HEK293 (cell line): ENCODE data around the gene DPH2.

Experiments used
- CTCF ChIA-PET: fragments of 350-600 bp; formaldehyde crosslinking; extraction: SDS; loops from one replicate; lab custom pipeline; 2021; ENCODE audit warnings: antibody characterized with exemption; lab: Yijun Ruan, JAX
- POLR2A ChIA-PET: fragments of 300-600 bp; formaldehyde crosslinking; extraction: SDS; loops from one replicate; lab custom pipeline; 2020; ENCODE audit warnings: antibody characterized with exemption, inconsistent platforms; lab: Yijun Ruan, JAX
- H3K27ac ChIP-seq: fragments of 200-500 bp; sonication (Bioruptor generic); 2 replicates; pipeline ENCODE4 v1.5.1; 2014; ENCODE audit warnings: low read depth, low read length, control low read depth, inconsistent platforms; ENCODE audit errors: extremely low read depth
- H3K36me3 ChIP-seq, 2 experiments: fragments of 200-500 bp in 1 of 2; sonication (Bioruptor generic) in 1 of 2; 1 replicate in 1 of 2; 2 replicates in 1 of 2; pipeline ENCODE4 v1.5.1; 2014 to 2017; ENCODE audit warnings: inconsistent platforms in 2 of 2, low read length in 2 of 2; ENCODE audit not compliant: control insufficient read depth in 2 of 2, insufficient read depth in 1 of 2
- H3K4me1 ChIP-seq: fragments of 200-500 bp; sonication (Bioruptor generic); 2 replicates; pipeline ENCODE4 v1.5.1; 2014; ENCODE audit warnings: mild to moderate bottlenecking, low read length, inconsistent platforms; ENCODE audit not compliant: control insufficient read depth, insufficient read depth
- H3K4me3 ChIP-seq: 2 replicates; pipeline ENCODE4 v1.5.1; 2011; ENCODE audit warnings: low read depth, mild to moderate bottlenecking, control low read depth, low read length, moderate library complexity
- H3K9me3 ChIP-seq: fragments of 200-500 bp; sonication (Bioruptor generic); 2 replicates; pipeline ENCODE4 v1.5.1; 2014; ENCODE audit warnings: low read depth, low read length, inconsistent platforms; ENCODE audit not compliant: control insufficient read depth, insufficient read depth
- IKZF3 ChIP-seq: fragments of 450-650 bp; IDR thresholded peaks from 2 replicates; pipeline ENCODE4 v1.5.0; 2018; ENCODE audit warnings: missing biosample characterization, mild to moderate bottlenecking, missing genetic modification characterization, moderate library complexity
- OVOL3 ChIP-seq: fragments of 450-650 bp; formaldehyde crosslinking; IDR thresholded peaks from 2 replicates; pipeline ENCODE4 v1.5.1; 2016; ENCODE audit warnings: missing biosample characterization, missing genetic modification characterization
- SALL2 ChIP-seq: fragments of 450-650 bp; formaldehyde crosslinking; IDR thresholded peaks from 2 replicates; pipeline ENCODE4 v1.5.0; 2017; ENCODE audit warnings: missing biosample characterization, mild to moderate bottlenecking, missing genetic modification characterization, borderline replicate concordance
- SCRT1 ChIP-seq: fragments of 450-650 bp; formaldehyde crosslinking; IDR thresholded peaks from 2 replicates; pipeline ENCODE4 v1.5.1; 2016; ENCODE audit warnings: missing biosample characterization, missing genetic modification characterization, borderline replicate concordance
- TRIM28 ChIP-seq: IDR thresholded peaks from 2 replicates; pipeline ENCODE4 v1.6.1; 2011; ENCODE audit warnings: low read length, control low read depth, borderline replicate concordance
- YY2 ChIP-seq: fragments of 450-650 bp; formaldehyde crosslinking; IDR thresholded peaks from 2 replicates; pipeline ENCODE4 v1.5.1; 2016; ENCODE audit warnings: missing biosample characterization, missing genetic modification characterization
- ZBTB21 ChIP-seq: fragments of 450-650 bp; formaldehyde crosslinking; IDR thresholded peaks from 2 replicates; pipeline ENCODE4 v1.5.1; 2017; ENCODE audit warnings: missing biosample characterization, missing genetic modification characterization
- ZBTB48 ChIP-seq: fragments of 450-650 bp; formaldehyde crosslinking; IDR thresholded peaks from 2 replicates; pipeline ENCODE4 v1.5.1; 2016; ENCODE audit warnings: missing biosample characterization, missing genetic modification characterization
- ZBTB8A ChIP-seq: fragments of 450-650 bp; formaldehyde crosslinking; IDR thresholded peaks from 2 replicates; pipeline ENCODE4 v1.5.1; 2016; ENCODE audit warnings: missing biosample characterization, missing genetic modification characterization
- ZNF140 ChIP-seq: fragments of 450-650 bp; formaldehyde crosslinking; IDR thresholded peaks from 2 replicates; pipeline ENCODE4 v1.5.1; 2016; ENCODE audit warnings: missing biosample characterization, missing genetic modification characterization
- ZNF175 ChIP-seq: fragments of 450-650 bp; formaldehyde crosslinking; IDR thresholded peaks from 2 replicates; pipeline ENCODE4 v1.5.1; 2016; ENCODE audit warnings: missing biosample characterization, missing genetic modification characterization
- ZNF223 ChIP-seq: fragments of 450-650 bp; formaldehyde crosslinking; IDR thresholded peaks from 2 replicates; pipeline ENCODE4 v1.5.1; 2016; ENCODE audit warnings: missing biosample characterization, missing genetic modification characterization
- ZNF302 ChIP-seq: fragments of 450-650 bp; formaldehyde crosslinking; IDR thresholded peaks from 2 replicates; pipeline ENCODE4 v1.5.1; 2016; ENCODE audit warnings: missing biosample characterization, missing genetic modification characterization, low read depth
- ZNF354C ChIP-seq: fragments of 450-650 bp; formaldehyde crosslinking; IDR thresholded peaks from 2 replicates; pipeline ENCODE4 v1.5.1; 2016; ENCODE audit warnings: missing biosample characterization, missing genetic modification characterization, low read depth, borderline replicate concordance
- ZNF521 ChIP-seq: fragments of 450-650 bp; formaldehyde crosslinking; IDR thresholded peaks from 2 replicates; pipeline ENCODE4 v1.5.1; 2017; ENCODE audit warnings: missing biosample characterization, mild to moderate bottlenecking, missing genetic modification characterization
- ZNF530 ChIP-seq: fragments of 450-650 bp; formaldehyde crosslinking; IDR thresholded peaks from 2 replicates; pipeline ENCODE4 v1.5.1; 2016; ENCODE audit warnings: low read depth, missing biosample characterization, missing genetic modification characterization
- ZNF558 ChIP-seq: fragments of 450-650 bp; formaldehyde crosslinking; IDR thresholded peaks from 2 replicates; pipeline ENCODE4 v1.5.1; 2016; ENCODE audit warnings: missing biosample characterization, missing genetic modification characterization
- ZNF600 ChIP-seq: fragments of 450-650 bp; formaldehyde crosslinking; IDR thresholded peaks from 2 replicates; pipeline ENCODE4 v1.5.1; 2016; ENCODE audit warnings: missing biosample characterization, missing genetic modification characterization
- ZNF629 ChIP-seq: fragments of 450-650 bp; formaldehyde crosslinking; IDR thresholded peaks from 2 replicates; pipeline ENCODE4 v1.5.1; 2017; ENCODE audit warnings: missing biosample characterization, missing genetic modification characterization
- ZNF658 ChIP-seq: fragments of 450-650 bp; formaldehyde crosslinking; IDR thresholded peaks from 2 replicates; pipeline ENCODE4; 2016; ENCODE audit warnings: missing biosample characterization, missing genetic modification characterization
- ZNF707 ChIP-seq: fragments of 450-650 bp; formaldehyde crosslinking; IDR thresholded peaks from 2 replicates; pipeline ENCODE4 v1.5.1; 2016; ENCODE audit warnings: missing biosample characterization, missing genetic modification characterization
- ZNF76 ChIP-seq: fragments of 450-650 bp; formaldehyde crosslinking; IDR thresholded peaks from 2 replicates; pipeline ENCODE4; 2016; ENCODE audit warnings: low read depth, missing biosample characterization, missing genetic modification characterization, borderline replicate concordance
- ZNF777 ChIP-seq: fragments of 450-650 bp; formaldehyde crosslinking; IDR thresholded peaks from 2 replicates; pipeline ENCODE4 v1.5.1; 2017; ENCODE audit warnings: missing biosample characterization, missing genetic modification characterization, borderline replicate concordance
- ZNF785 ChIP-seq: fragments of 450-650 bp; formaldehyde crosslinking; IDR thresholded peaks from 2 replicates; pipeline ENCODE4 v1.5.1; 2016; ENCODE audit warnings: missing biosample characterization, missing genetic modification characterization
- ZNF837 ChIP-seq: fragments of 450-650 bp; formaldehyde crosslinking; IDR thresholded peaks from 2 replicates; pipeline ENCODE4 v1.5.1; 2016; ENCODE audit warnings: missing biosample characterization, missing genetic modification characterization
- TF ChIP-seq, protein P1 (sequence below): fragments of 450-650 bp; formaldehyde crosslinking; IDR thresholded peaks from 2 replicates; pipeline ENCODE4 v1.5.1; 2017; ENCODE audit warnings: missing biosample characterization, missing genetic modification characterization
- TF ChIP-seq, protein P2 (sequence below): fragments of 450-650 bp; formaldehyde crosslinking; IDR thresholded peaks from 2 replicates; pipeline ENCODE4 v1.5.1; 2016; ENCODE audit warnings: missing biosample characterization, missing genetic modification characterization
- TF ChIP-seq, protein P3 (sequence below): fragments of 450-650 bp; formaldehyde crosslinking; IDR thresholded peaks from 2 replicates; pipeline ENCODE4 v1.5.1; 2016; ENCODE audit warnings: missing biosample characterization, missing genetic modification characterization, low read depth
- TF ChIP-seq, protein P4 (sequence below): IDR thresholded peaks from 2 replicates; pipeline ENCODE4 v1.6.1; 2011; ENCODE audit warnings: mild to moderate bottlenecking, low read depth, low read length, borderline replicate concordance

Gene DPH2

DNA sequence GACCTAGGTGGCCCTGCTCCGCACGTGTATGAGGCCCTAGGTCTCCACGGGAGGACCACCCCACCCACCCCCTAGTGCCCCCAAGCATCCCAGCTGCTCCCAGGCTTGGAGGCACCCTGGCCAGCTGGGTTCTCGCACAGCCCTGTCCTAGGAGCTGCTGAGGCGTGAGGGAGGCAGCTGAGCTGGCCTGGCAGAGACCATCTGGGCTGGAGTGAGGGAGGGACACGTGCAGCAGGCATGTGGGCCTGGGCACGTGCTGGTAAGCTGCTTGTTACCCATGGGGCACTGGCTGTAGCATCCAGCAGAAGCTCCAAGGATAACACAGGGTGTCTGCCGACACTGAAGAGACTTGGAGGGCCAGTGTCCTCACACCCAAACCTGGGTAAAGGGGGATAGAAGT, 51.3 kb downstream of the DPH2 start:
- no peaks in the 10 kb centered on the region for H3K4me1 ChIP-seq
- TF ChIP-seq SALL2 (tag by site-specific recombination) (no peak), ZNF530 (no peak), ZNF521 (tag by site-specific recombination) (no peak), ZNF175 (tag by site-specific recombination) (no peak), YY2 (tag by site-specific recombination) (no peak), SCRT1 (tag by site-specific recombination) (no peak), ZNF785 (tag by site-specific recombination) (no peak), ZNF600 (tag by site-specific recombination) (no peak), ZNF629 (no peak), ZNF707 (tag by site-specific recombination) (no peak), ZNF302 (tag by site-specific recombination) (no peak), ZNF354C (no peak), OVOL3 (no peak), IKZF3 (tag by site-specific recombination) (no peak), ZBTB21 (tag by site-specific recombination) (no peak), ZNF223 (tag by site-specific recombination) (no peak)
- TF ChIP-seq, protein P1, sequence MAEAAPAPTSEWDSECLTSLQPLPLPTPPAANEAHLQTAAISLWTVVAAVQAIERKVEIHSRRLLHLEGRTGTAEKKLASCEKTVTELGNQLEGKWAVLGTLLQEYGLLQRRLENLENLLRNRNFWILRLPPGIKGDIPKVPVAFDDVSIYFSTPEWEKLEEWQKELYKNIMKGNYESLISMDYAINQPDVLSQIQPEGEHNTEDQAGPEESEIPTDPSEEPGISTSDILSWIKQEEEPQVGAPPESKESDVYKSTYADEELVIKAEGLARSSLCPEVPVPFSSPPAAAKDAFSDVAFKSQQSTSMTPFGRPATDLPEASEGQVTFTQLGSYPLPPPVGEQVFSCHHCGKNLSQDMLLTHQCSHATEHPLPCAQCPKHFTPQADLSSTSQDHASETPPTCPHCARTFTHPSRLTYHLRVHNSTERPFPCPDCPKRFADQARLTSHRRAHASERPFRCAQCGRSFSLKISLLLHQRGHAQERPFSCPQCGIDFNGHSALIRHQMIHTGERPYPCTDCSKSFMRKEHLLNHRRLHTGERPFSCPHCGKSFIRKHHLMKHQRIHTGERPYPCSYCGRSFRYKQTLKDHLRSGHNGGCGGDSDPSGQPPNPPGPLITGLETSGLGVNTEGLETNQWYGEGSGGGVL (tag by site-specific recombination), result no peak
- TF ChIP-seq, protein P2, sequence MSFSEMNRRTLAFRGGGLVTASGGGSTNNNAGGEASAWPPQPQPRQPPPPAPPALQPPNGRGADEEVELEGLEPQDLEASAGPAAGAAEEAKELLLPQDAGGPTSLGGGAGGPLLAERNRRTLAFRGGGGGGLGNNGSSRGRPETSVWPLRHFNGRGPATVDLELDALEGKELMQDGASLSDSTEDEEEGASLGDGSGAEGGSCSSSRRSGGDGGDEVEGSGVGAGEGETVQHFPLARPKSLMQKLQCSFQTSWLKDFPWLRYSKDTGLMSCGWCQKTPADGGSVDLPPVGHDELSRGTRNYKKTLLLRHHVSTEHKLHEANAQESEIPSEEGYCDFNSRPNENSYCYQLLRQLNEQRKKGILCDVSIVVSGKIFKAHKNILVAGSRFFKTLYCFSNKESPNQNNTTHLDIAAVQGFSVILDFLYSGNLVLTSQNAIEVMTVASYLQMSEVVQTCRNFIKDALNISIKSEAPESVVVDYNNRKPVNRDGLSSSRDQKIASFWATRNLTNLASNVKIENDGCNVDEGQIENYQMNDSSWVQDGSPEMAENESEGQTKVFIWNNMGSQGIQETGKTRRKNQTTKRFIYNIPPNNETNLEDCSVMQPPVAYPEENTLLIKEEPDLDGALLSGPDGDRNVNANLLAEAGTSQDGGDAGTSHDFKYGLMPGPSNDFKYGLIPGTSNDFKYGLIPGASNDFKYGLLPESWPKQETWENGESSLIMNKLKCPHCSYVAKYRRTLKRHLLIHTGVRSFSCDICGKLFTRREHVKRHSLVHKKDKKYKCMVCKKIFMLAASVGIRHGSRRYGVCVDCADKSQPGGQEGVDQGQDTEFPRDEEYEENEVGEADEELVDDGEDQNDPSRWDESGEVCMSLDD, result no peak
- TF ChIP-seq, all 188 proteins: peak for 0
- ChIA-PET CTCF (interaction anchor here (1.0 to 3.6 kb wide), 3 partner anchors 15 to 18 kb away, joined by 3 to 21 read pairs (median 4); no protein-coding TSS in a partner anchor), POLR2A (interaction anchor here (0.6 kb wide), 2 partner anchors 455 to 1658 kb away, joined by 3 read pairs; no protein-coding TSS in a partner anchor)
- no peaks in the 10 kb centered on the region for H3K9me3 ChIP-seq
- no peaks in the 10 kb centered on the region for H3K36me3 ChIP-seq
- H3K4me3 ChIP-seq, result no peak overlapping the region
- no peak overlapping the region for H3K27ac ChIP-seq

DNA sequence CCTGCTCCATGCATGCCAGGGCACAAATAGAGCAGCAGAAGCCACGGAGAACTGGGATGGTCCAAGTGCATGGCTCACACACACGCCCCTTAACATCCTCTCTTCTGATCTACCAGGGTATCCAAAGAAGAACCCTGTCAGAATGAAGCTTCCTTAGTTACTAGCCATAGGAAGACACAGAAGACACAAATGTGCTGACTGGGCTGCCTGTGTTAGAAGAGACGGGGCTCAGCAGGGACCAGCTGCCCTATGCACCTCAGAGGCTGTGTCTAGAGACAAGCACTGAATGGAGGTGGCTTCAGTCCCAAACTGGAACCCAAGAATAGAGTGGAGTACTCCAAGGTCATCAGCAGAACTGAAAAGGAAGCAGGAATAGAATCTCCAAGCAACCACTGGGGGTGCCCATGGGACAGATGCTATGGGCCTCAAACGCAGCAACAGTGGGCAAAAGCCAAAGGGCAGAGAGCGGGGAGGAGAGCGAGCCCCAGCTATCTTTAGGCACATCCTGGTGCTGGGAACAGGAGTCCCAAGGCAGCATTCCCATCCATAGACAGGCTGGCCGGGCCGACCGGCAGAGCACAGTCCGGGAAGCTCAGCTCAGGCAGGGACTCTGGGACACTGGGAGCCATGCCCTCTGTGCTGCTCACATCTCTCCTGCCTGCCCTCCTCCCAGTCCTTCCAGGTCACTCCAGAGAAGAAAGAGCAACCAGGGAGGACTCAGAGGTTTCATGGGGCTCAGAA, 51.9 kb downstream of the DPH2 start:
- Histone ChIP-seq H3K4me1 (no peaks in the 10 kb centered on the region), H3K9me3 (no peaks in the 10 kb centered on the region), H3K27ac (no peak overlapping the region), H3K4me3 (no peak overlapping the region), H3K36me3 (no peaks in the 10 kb centered on the region)
- ChIA-PET CTCF (interaction anchor here (0.5 to 1.4 kb wide), 5 partner anchors 15 to 709 kb away, joined by 3 to 4 read pairs (median 3); no protein-coding TSS in a partner anchor), POLR2A (interaction anchor here (0.6 kb wide), 1 partner anchor 1657 kb away, joined by 3 read pairs; no protein-coding TSS in a partner anchor)
- TF ChIP-seq ZNF558 (tag by site-specific recombination), result no peak
- TF ChIP-seq ZNF530, result no peak
- TF ChIP-seq ZNF837 (tag by site-specific recombination), result no peak
- no peak for TF ChIP-seq TRIM28
- no peak for TF ChIP-seq ZBTB48 (tag by site-specific recombination)
- TF ChIP-seq ZNF302 (tag by site-specific recombination), result no peak
- TF ChIP-seq, protein P3, sequence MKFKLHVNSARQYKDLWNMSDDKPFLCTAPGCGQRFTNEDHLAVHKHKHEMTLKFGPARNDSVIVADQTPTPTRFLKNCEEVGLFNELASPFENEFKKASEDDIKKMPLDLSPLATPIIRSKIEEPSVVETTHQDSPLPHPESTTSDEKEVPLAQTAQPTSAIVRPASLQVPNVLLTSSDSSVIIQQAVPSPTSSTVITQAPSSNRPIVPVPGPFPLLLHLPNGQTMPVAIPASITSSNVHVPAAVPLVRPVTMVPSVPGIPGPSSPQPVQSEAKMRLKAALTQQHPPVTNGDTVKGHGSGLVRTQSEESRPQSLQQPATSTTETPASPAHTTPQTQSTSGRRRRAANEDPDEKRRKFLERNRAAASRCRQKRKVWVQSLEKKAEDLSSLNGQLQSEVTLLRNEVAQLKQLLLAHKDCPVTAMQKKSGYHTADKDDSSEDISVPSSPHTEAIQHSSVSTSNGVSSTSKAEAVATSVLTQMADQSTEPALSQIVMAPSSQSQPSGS (tag by site-specific recombination), result no peak
- TF ChIP-seq ZNF76 (tag by site-specific recombination), result no peak
- TF ChIP-seq ZNF140 (tag by site-specific recombination), result no peak
- TF ChIP-seq, protein P4, sequence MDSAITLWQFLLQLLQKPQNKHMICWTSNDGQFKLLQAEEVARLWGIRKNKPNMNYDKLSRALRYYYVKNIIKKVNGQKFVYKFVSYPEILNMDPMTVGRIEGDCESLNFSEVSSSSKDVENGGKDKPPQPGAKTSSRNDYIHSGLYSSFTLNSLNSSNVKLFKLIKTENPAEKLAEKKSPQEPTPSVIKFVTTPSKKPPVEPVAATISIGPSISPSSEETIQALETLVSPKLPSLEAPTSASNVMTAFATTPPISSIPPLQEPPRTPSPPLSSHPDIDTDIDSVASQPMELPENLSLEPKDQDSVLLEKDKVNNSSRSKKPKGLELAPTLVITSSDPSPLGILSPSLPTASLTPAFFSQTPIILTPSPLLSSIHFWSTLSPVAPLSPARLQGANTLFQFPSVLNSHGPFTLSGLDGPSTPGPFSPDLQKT, result no peak
- TF ChIP-seq ZNF658 (tag by site-specific recombination), result no peak
- TF ChIP-seq ZNF777, result no peak
- TF ChIP-seq ZNF600 (tag by site-specific recombination), result no peak
- TF ChIP-seq ZBTB8A (tag by site-specific recombination), result no peak
